Measurements from ENCODE around the gene MFGE8. TPM values are rescaled to one million over a fixed set of nuclear protein-coding genes. Genes with fewer than 3 reads are reported as not detected.
A peak's percentile ranks its signal among the peaks of the same experiment; 100 is the strongest.

The MFGE8 gene
- total and polyA plus RNA-seq, 9 of the 15 experiments (the other 6 are each of a cell fraction or from before 2014, with no cell fraction given) = 2.3 to 142 (median 62.3) TPM

GRCh38 chr15:88950600-88951160 lies 37.5 kb upstream of the MFGE8 start (continued):
- peak; percentile 89 for TF ChIP-seq ZNF449 (CRISPR knock-in tag; IDR thresholded peaks at IDR 0.05)
- no peak for TF ChIP-seq PRPF4 (IDR thresholded peaks at IDR 0.05; ENCODE audit: insufficient read depth, low read depth, low read length, poor library complexity, severe bottlenecking)
- no peak for TF ChIP-seq STAG1 (CRISPR knock-in tag; IDR thresholded peaks at IDR 0.05; ENCODE audit: borderline replicate concordance)
- TF ChIP-seq MAZ (CRISPR knock-in tag; conservative IDR thresholded peaks at IDR 0.05 in 1 of 2, IDR thresholded peaks at IDR 0.05 in 1 of 2) = 0 out of 4 replicates have a peak, but pooled peaks of 1 of the 2 experiments have one; percentile 33
- TF ChIP-seq ZNF23 (CRISPR knock-in tag; IDR thresholded peaks at IDR 0.05) = no peak
- peak; percentile 57; the same call in 1 of the 2 replicates for TF ChIP-seq DDX20 (tag; IDR thresholded peaks at IDR 0.05; ENCODE audit: low read depth)
- TF ChIP-seq ZNF780A (CRISPR knock-in tag; IDR thresholded peaks at IDR 0.05) = no peak
- TF ChIP-seq NCOA1 (IDR thresholded peaks at IDR 0.05; ENCODE audit: low read depth) = no peak
- no peak for TF ChIP-seq BRD9 (IDR thresholded peaks at IDR 0.05; ENCODE audit: low read depth, partially characterized antibody)
- TF ChIP-seq HDAC1 (IDR thresholded peaks at IDR 0.05) = no peak
- TF ChIP-seq ZBTB2 (IDR thresholded peaks at IDR 0.05) = no peak
- no peak for TF ChIP-seq DIDO1 (tag; IDR thresholded peaks at IDR 0.05; ENCODE audit: low read depth)
- no peak for TF ChIP-seq ZBTB11 (CRISPR knock-in tag; IDR thresholded peaks at IDR 0.05)
- no peak for TF ChIP-seq ZNF740 (CRISPR knock-in tag; IDR thresholded peaks at IDR 0.05)
- TF ChIP-seq ZNF740 (tag; IDR thresholded peaks at IDR 0.05) = peak in 1 of 2 experiments; percentile 55; a peak in 1 of 4 replicates
- TF ChIP-seq ZNF444 (CRISPR knock-in tag; IDR thresholded peaks at IDR 0.05) = no peak
- TF ChIP-seq ZNF41 (CRISPR knock-in tag; conservative IDR thresholded peaks at IDR 0.05) = 0 out of 2 replicates have a peak, but pooled peaks have one; percentile 59
- TF ChIP-seq HIVEP1 (CRISPR knock-in tag; IDR thresholded peaks at IDR 0.05) = 0 out of 2 replicates have a peak, but pooled peaks have one; percentile 34
- no peak for TF ChIP-seq IRF2 (CRISPR knock-in tag; IDR thresholded peaks at IDR 0.05)
- TF ChIP-seq SMARCE1 (IDR thresholded peaks at IDR 0.05) = no peak

Measured in K562 (cell line).